HG03108 (cell line): ENCODE data around the gene EIF2S2.

Experiments used
- ATAC-seq: cut with Tn5 transposase; IDR thresholded peaks from one replicate; pipeline ENCODE4 v1.9.1; 2021; ENCODE audit warnings: moderate library complexity; ENCODE audit not compliant: unreplicated experiment

The EIF2S2 gene

GRCh38 chr20:34089655-34090345 is 22.2 kb downstream of the EIF2S2 start:
- no peak for ATAC-seq

GRCh38 chr20:34089175-34089479 is 22.9 kb downstream of the EIF2S2 start:
- no peak for ATAC-seq

- no peak for ATAC-seq
Observed at GRCh38 chr20:34088305-34089174, 23.5 kb downstream of the EIF2S2 start.

- no peak for ATAC-seq
Observed at GRCh38 chr20:34085544-34086040, 26.5 kb downstream of the EIF2S2 start.

- ATAC-seq: no peak
Observed at GRCh38 chr20:34084227-34084923, 27.7 kb downstream of the EIF2S2 start.

- ATAC-seq: no peak
Observed at GRCh38 chr20:34083781-34084180, 28.3 kb downstream of the EIF2S2 start.

- no peak for ATAC-seq
Observed at GRCh38 chr20:34083137-34083536, 28.9 kb downstream of the EIF2S2 start.

- ATAC-seq: no peak
Observed at GRCh38 chr20:34082232-34082887, 29.7 kb downstream of the EIF2S2 start.

- ATAC-seq: no peak
Observed at GRCh38 chr20:34079818-34080217, 32.2 kb downstream of the EIF2S2 start.

GRCh38 chr20:34078540-34078939 is 33.5 kb downstream of the EIF2S2 start:
- no peak for ATAC-seq

- no peak for ATAC-seq
Observed at GRCh38 chr20:34076952-34077351, 35.1 kb downstream of the EIF2S2 start.

- no peak for ATAC-seq
Observed at GRCh38 chr20:34075647-34076046, 36.4 kb downstream of the EIF2S2 start.

- ATAC-seq: no peak
Observed at GRCh38 chr20:34074101-34074760, 37.8 kb downstream of the EIF2S2 start.

- no peak for ATAC-seq
Observed at GRCh38 chr20:34072778-34073177, 39.3 kb downstream of the EIF2S2 start.

GRCh38 chr20:34072076-34072475 is 40.0 kb downstream of the EIF2S2 start:
- ATAC-seq: no peak

- ATAC-seq: no peak
Observed at GRCh38 chr20:34070859-34071258, 41.2 kb downstream of the EIF2S2 start.

GRCh38 chr20:34070079-34070439 is 42.0 kb downstream of the EIF2S2 start:
- ATAC-seq: no peak

- ATAC-seq: no peak
Observed at GRCh38 chr20:34069341-34070078, 42.5 kb downstream of the EIF2S2 start.

- no peak for ATAC-seq
Observed at GRCh38 chr20:34068001-34068400, 44.0 kb downstream of the EIF2S2 start.

- no peak for ATAC-seq
Observed at GRCh38 chr20:34066476-34067090, 45.5 kb downstream of the EIF2S2 start.
